Measurements from ENCODE around the gene RNF157. TPM values are rescaled to one million over a fixed set of nuclear protein-coding genes. Genes with fewer than 3 reads are reported as not detected.

Gene RNF157
- polyA plus RNA-seq, 1 experiment = 0.50 TPM

DNA sequence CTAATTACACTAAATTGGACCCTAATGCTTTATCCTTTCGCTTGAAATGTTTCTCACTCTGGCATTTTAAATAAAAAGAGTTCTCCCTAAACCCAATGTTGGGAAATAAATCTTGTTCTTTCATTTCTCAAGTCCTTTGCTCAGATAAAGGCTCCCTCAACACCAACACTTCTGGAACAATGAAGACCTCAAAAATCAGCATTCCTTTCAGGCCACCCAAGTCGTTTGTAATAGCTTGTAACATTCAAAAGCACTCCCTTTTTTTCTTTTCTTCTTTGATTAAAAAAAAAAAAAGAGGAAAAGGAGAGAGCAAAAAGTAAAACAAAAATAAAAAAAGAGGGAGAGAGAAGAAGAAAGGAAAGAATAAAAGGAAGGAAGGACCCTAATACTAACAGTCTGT lies 76.0 kb downstream of the RNF157 start:
- peaks cover 4% of the 10 kb centered on the region for H3K27me3 ChIP-seq (ENCODE audit: control insufficient read depth, insufficient read depth, low read length)
- H3K4me3 ChIP-seq (ENCODE audit: low read depth, low read length) = no peak overlapping the region
- TF ChIP-seq, protein P1, sequence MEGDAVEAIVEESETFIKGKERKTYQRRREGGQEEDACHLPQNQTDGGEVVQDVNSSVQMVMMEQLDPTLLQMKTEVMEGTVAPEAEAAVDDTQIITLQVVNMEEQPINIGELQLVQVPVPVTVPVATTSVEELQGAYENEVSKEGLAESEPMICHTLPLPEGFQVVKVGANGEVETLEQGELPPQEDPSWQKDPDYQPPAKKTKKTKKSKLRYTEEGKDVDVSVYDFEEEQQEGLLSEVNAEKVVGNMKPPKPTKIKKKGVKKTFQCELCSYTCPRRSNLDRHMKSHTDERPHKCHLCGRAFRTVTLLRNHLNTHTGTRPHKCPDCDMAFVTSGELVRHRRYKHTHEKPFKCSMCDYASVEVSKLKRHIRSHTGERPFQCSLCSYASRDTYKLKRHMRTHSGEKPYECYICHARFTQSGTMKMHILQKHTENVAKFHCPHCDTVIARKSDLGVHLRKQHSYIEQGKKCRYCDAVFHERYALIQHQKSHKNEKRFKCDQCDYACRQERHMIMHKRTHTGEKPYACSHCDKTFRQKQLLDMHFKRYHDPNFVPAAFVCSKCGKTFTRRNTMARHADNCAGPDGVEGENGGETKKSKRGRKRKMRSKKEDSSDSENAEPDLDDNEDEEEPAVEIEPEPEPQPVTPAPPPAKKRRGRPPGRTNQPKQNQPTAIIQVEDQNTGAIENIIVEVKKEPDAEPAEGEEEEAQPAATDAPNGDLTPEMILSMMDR (IDR thresholded peaks at IDR 0.05; ENCODE audit: insufficient read depth, low read depth, low read length) = no peak
- ChIA-PET CTCF (no interaction called here), POLR2A (no interaction called here)
- H3K36me3 ChIP-seq (ENCODE audit: control insufficient read depth, insufficient read depth, low read length) = no peaks in the 10 kb centered on the region
- no peak for DNase-seq (ENCODE audit: low read depth)

DNA sequence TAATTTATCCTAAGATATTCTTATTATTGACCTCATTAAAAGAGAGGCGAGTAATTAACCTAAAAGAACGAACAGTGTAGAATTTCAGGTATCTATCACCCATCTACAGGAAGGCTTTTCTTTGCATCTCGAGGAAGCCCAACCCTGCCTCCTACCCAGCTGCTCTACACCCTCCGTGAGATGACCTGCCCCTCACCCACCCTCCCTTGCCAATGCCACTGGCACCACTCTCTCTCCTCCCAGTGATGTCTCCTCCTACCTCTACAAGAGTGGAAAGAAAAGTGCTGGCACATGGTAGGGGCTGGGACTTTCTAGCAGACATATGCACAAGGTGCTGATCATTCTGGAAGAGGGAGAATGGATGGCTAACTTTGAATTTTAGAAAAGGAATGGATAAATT lies 76.4 kb downstream of the RNF157 start:
- CTCF ChIA-PET = no interaction called here
- H3K36me3 ChIP-seq (ENCODE audit: control insufficient read depth, insufficient read depth, low read length) = no peaks in the 10 kb centered on the region

DNA sequence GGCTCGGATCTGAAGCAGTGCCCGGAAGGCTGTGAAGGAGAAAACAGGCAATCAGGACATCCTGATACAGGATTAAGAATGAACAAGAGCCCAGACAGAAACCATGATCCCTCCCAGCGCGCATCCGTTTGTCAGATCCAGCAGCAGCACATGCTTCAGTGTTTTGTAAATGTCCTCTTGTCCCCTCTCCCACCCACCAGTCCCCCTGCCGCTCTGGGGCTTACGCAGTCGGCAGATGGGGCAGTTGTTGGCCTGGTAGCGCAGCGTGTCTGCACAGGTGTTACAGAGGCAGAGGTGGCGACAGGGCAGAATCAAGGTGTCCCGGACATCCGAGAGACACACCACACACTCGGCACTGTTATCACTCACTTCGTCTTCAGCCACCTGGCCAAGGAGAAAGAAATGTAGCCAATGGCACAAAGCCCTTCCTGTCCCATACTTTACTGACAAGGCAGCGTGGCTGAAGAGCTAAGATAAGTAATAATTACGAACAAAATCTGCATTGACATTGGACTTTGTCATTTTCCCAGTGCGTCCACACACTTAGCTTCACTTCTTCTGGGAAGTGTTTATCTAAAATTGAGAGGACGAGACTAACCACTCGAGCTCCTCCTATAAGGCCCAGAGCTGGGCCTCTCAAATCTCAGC lies 78.5 kb downstream of the RNF157 start:
- ChIA-PET CTCF (no interaction called here), POLR2A (no interaction called here)
- TF ChIP-seq, protein P1 (IDR thresholded peaks at IDR 0.05; ENCODE audit: insufficient read depth, low read depth, low read length) = no peak
- DNase-seq (ENCODE audit: low read depth) = no peak
- Histone ChIP-seq H3K4me3 (ENCODE audit: low read depth, low read length) (no peak overlapping the region), H3K27me3 (ENCODE audit: control insufficient read depth, insufficient read depth, low read length) (peaks cover 8% of the 10 kb centered on the region), H3K36me3 (ENCODE audit: control insufficient read depth, insufficient read depth, low read length) (no peaks in the 10 kb centered on the region)

More for the DNA sequence above, 76.4 kb downstream of the RNF157 start:
- no peak for DNase-seq (ENCODE audit: low read depth)
- TF ChIP-seq, protein P1 (IDR thresholded peaks at IDR 0.05; ENCODE audit: insufficient read depth, low read depth, low read length) = no peak
- Histone ChIP-seq H3K4me3 (ENCODE audit: low read depth, low read length) (no peak overlapping the region), H3K27me3 (ENCODE audit: control insufficient read depth, insufficient read depth, low read length) (peaks cover 4% of the 10 kb centered on the region)
- POLR2A ChIA-PET = no interaction called here

DNA sequence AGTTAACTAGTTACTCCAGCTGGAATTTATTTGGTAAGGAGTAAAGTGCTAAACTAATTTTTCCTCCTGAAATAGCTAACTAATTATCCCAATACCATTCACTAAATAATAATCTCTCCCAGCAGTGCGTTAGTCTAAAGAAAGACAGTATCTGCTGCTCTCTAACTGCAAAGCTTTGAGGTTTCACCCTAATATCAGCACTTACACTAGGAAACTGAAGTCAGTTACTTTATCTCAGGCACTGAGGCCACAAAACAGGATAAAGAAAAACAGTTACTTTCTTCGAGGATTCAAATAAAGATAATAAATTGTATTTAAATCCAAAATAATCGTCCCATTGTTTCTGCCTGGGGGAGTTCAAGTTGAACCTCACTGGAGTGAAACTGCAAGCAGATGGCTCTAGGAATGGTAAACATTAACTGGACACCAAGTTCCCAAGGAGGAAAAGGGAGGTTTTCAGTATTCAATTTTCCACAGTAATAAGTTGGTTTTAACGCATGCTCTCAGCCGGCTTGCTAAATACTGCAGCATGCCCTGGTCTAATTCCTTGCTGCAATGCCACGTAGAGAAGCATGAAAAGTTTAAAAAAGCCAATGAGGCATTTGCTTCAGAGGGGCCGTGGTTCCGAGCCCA lies 79.3 kb downstream of the RNF157 start:
- no peak overlapping the region for H3K4me3 ChIP-seq (ENCODE audit: low read depth, low read length)
- CTCF ChIA-PET = interaction anchor here (1.2 to 1.7 kb wide), 2 partner anchors 9 to 118 kb away, joined by 4 to 7 read pairs; no protein-coding TSS in a partner anchor
- no peak for DNase-seq (ENCODE audit: low read depth)
- peaks cover 8% of the 10 kb centered on the region for H3K27me3 ChIP-seq (ENCODE audit: control insufficient read depth, insufficient read depth, low read length)
- H3K36me3 ChIP-seq (ENCODE audit: control insufficient read depth, insufficient read depth, low read length) = no peaks in the 10 kb centered on the region
- POLR2A ChIA-PET = no interaction called here
- TF ChIP-seq, protein P1 (IDR thresholded peaks at IDR 0.05; ENCODE audit: insufficient read depth, low read depth, low read length) = no peak

DNA sequence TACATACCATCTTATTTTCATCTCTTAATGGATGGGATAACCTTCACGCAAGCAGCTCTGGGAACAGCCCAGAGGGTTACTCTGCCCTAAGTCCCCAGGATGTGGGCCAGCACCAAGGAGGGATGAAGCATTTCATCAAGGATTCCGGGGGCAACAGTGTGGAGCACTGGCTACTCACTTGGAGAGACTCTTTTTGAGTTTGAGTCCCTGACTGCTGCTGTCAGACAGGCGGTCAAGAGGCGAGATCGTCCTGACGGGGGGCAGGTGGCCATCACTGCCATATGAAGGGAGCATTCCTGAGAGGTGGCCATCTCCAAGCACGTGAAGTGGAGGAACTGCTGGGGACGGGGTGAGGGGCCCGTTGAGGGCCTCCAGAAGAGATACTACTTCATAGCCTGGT lies 81.1 kb downstream of the RNF157 start:
- ChIA-PET CTCF (interaction anchor here (1.0 to 1.4 kb wide), 2 partner anchors 9 to 22 kb away, joined by 4 to 8 read pairs; no protein-coding TSS in a partner anchor), POLR2A (interaction anchor here (0.5 kb wide), 1 partner anchor 40 kb away, joined by 3 read pairs; no protein-coding TSS in a partner anchor)
- H3K36me3 ChIP-seq (ENCODE audit: control insufficient read depth, insufficient read depth, low read length) = no peaks in the 10 kb centered on the region
- TF ChIP-seq, protein P1 (IDR thresholded peaks at IDR 0.05; ENCODE audit: insufficient read depth, low read depth, low read length) = no peak
- H3K27me3 ChIP-seq (ENCODE audit: control insufficient read depth, insufficient read depth, low read length) = peaks cover 12% of the 10 kb centered on the region
- DNase-seq (ENCODE audit: low read depth) = no peak
- H3K4me3 ChIP-seq (ENCODE audit: low read depth, low read length) = no peak overlapping the region
